ENCODE measurements around the gene FAM131B.

GRCh38 chr7:143384148-143384547, 21.6 kb upstream of the FAM131B start:
- TF ChIP-seq NFRKB (IDR thresholded peaks at IDR 0.05) (no peak), HDGF (IDR thresholded peaks at IDR 0.05; ENCODE audit: borderline replicate concordance) (no peak), FOXA1 (IDR thresholded peaks at IDR 0.05) (no peak), PKNOX1 (IDR thresholded peaks at IDR 0.05) (no peak), CTBP1 (IDR thresholded peaks at IDR 0.05; ENCODE audit: borderline replicate concordance) (no peak), BHLHE40 (IDR thresholded peaks at IDR 0.05; ENCODE audit: borderline replicate concordance) (no peak), LEF1 (IDR thresholded peaks at IDR 0.05; ENCODE audit: borderline replicate concordance) (no peak), ELF4 (IDR thresholded peaks at IDR 0.05) (no peak), L3MBTL2 (conservative IDR thresholded peaks at IDR 0.05) (no peak), SUZ12 (IDR thresholded peaks at IDR 0.05) (no peak), ARNT (IDR thresholded peaks at IDR 0.05) (no peak)

All from HEK293T (cell line).